Endodermal cell (in vitro differentiated cells): ENCODE results near the gene PRDM16. TPM values are rescaled to one million over a fixed set of nuclear protein-coding genes. Genes with fewer than 3 reads are reported as not detected.

ENCODE experiments used
- DNase-seq: peaks from one replicate; pipeline ENCODE4 v3.0.0-alpha.2; 2017
- H3K27ac ChIP-seq: 2 replicates; pipeline ENCODE4 v1.5.1; 2013; ENCODE audit warnings: mild to moderate bottlenecking, low read depth, low read length, moderate library complexity
- H3K27me3 ChIP-seq: 2 replicates; pipeline ENCODE4 v1.6.1; 2013; ENCODE audit warnings: mild to moderate bottlenecking, low read length, moderate library complexity; ENCODE audit not compliant: insufficient read depth, control insufficient read depth, poor library complexity, severe bottlenecking
- H3K36me3 ChIP-seq: 2 replicates; pipeline ENCODE4 v1.7.0; 2013; ENCODE audit warnings: mild to moderate bottlenecking, low read length, moderate library complexity; ENCODE audit not compliant: control insufficient read depth, insufficient read depth
- H3K4me1 ChIP-seq: one replicate; pipeline ENCODE4 v1.7.0; 2013; ENCODE audit warnings: low read length; ENCODE audit not compliant: control insufficient read depth, insufficient read depth
- H3K4me3 ChIP-seq: 2 replicates; pipeline ENCODE4 v1.5.1; 2013; ENCODE audit warnings: mild to moderate bottlenecking, low read length, moderate library complexity
- H3K9ac ChIP-seq: 2 replicates; pipeline ENCODE4 v1.6.1; 2013; ENCODE audit warnings: mild to moderate bottlenecking, low read length, moderate library complexity; ENCODE audit not compliant: poor library complexity, severe bottlenecking; ENCODE audit errors: extremely low read depth
- H3K9me3 ChIP-seq: 2 replicates; pipeline ENCODE4 v1.6.1; 2013; ENCODE audit warnings: mild to moderate bottlenecking, low read length, moderate library complexity; ENCODE audit not compliant: control insufficient read depth
- H3K27ac Mint-ChIP-seq: 2 replicates; pipeline ENCODE4 v1.8.0; 2020; ENCODE audit warnings: mixed read lengths
- H3K27me3 Mint-ChIP-seq: 2 replicates; pipeline ENCODE4 v1.8.0; 2021; ENCODE audit warnings: mild to moderate bottlenecking, mixed read lengths; ENCODE audit not compliant: insufficient read depth
- H3K36me3 Mint-ChIP-seq: 2 replicates; pipeline ENCODE4 v1.8.0; 2020; ENCODE audit warnings: low read depth, mixed read lengths
- H3K4me1 Mint-ChIP-seq: 2 replicates; pipeline ENCODE4 v1.8.0; 2020; ENCODE audit warnings: mixed read lengths
- H3K4me3 Mint-ChIP-seq: 2 replicates; pipeline ENCODE4 v1.8.0; 2020; ENCODE audit warnings: mild to moderate bottlenecking, moderate library complexity, mixed read lengths
- H3K9me3 Mint-ChIP-seq: 2 replicates; pipeline ENCODE4 v1.8.0; 2020; ENCODE audit warnings: mild to moderate bottlenecking, mixed read lengths
- WGBS, 2 experiments: methylation state at CpG; one replicate each; pipeline versions ENCODE4 v1.1.5 to v1.1.7; 2013; ENCODE audit warnings: missing lambda C conversion rate in 2 of 2, mixed read lengths in 1 of 2; ENCODE audit not compliant: insufficient coverage in 1 of 2, insufficient read length in 1 of 2; 5-methylcytosine and 5-hydroxymethylcytosine counted together
- total RNA-seq, 2 donors: library from RNA; stranded (reverse); fragmentation: NEBNext Ultra II Directional in 1 of 2; extraction: Animal tissue kit (Norgen Biotek cat#: 25700) in 1 of 2; gene quantifications; 2 replicates in 1 of 2; 3 replicates in 1 of 2; pipeline ENCODE4 v1.2.1, GENCODE V29; 2021
- TF ChIP-seq, protein P1 (sequence below): fragments of 200-600 bp; sonication (generic); conservative IDR thresholded peaks from 2 replicates; pipeline ENCODE4 v1.5.0; 2021; ENCODE audit warnings: antibody characterized with exemption, mild to moderate bottlenecking

The PRDM16 gene
- total RNA-seq, 2 donors from 2014 or later, result 2.1 to 4.0 TPM

DNA sequence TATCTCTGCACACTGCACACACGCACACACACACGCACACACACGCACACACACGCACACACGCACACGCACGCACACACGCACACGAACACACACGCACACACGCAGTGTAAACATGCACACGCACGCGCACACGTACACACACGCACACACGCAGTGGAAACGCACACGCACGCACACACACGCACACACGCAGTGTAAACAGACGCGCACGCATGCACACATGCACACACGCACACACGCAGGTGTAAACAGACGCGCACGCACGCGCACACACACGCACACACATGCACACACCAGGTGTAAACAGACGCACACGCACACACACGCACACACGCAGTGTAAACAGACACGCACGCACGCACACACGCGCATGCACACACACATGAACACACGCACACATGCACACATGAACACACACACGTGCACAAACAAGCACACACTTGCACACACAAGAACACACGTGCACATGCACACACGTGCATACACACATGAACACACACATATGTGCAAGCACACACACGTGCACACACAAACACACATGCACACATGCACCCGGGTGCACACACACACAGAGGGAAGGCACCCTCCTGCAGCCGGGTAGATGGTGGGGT, 45.2 kb downstream of the PRDM16 start:
- no peaks in the 10 kb centered on the region for H3K27me3 ChIP-seq
- H3K27ac Mint-ChIP-seq, result no peak overlapping the region
- TF ChIP-seq, protein P1, sequence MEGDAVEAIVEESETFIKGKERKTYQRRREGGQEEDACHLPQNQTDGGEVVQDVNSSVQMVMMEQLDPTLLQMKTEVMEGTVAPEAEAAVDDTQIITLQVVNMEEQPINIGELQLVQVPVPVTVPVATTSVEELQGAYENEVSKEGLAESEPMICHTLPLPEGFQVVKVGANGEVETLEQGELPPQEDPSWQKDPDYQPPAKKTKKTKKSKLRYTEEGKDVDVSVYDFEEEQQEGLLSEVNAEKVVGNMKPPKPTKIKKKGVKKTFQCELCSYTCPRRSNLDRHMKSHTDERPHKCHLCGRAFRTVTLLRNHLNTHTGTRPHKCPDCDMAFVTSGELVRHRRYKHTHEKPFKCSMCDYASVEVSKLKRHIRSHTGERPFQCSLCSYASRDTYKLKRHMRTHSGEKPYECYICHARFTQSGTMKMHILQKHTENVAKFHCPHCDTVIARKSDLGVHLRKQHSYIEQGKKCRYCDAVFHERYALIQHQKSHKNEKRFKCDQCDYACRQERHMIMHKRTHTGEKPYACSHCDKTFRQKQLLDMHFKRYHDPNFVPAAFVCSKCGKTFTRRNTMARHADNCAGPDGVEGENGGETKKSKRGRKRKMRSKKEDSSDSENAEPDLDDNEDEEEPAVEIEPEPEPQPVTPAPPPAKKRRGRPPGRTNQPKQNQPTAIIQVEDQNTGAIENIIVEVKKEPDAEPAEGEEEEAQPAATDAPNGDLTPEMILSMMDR, result no peak
- peaks cover under 1% of the 10 kb centered on the region for H3K4me1 Mint-ChIP-seq
- H3K27ac ChIP-seq, result no peak overlapping the region
- no peak for DNase-seq
- WGBS, 2 experiments, result 89 to 94% methylated on average over 41 to 49 of the region's 49 CpGs
- peaks cover 2% of the 10 kb centered on the region for H3K9me3 Mint-ChIP-seq
- no peak overlapping the region for H3K9ac ChIP-seq
- no peaks in the 10 kb centered on the region for H3K36me3 ChIP-seq
- peaks cover 6% of the 10 kb centered on the region for H3K27me3 Mint-ChIP-seq
- H3K9me3 ChIP-seq, result no peaks in the 10 kb centered on the region
- no peak overlapping the region for H3K4me3 ChIP-seq
- H3K36me3 Mint-ChIP-seq, result no peaks in the 10 kb centered on the region
- H3K4me3 Mint-ChIP-seq, result no peak overlapping the region
- H3K4me1 ChIP-seq, result no peaks in the 10 kb centered on the region

DNA sequence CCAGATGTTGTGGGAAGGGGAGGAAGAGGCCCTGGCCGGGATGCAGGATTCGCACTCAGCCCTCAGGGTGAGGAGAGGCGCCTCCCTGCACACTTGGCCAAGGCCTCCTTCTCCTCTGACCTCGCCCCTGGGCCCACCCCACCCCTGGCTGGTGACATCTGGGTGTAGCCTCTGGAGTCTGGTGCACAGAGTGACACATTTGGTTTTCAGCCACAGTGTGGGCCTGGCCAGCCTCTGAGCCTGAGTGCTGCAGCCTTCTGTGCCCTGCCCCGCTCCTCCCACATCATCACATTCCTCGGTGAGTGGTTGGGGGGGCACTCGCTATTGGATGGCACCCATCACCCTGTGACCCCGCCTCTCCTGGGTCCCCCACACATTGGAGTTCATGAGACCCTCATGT, 45.8 kb downstream of the PRDM16 start:
- Histone ChIP-seq H3K27ac (no peak overlapping the region), H3K4me1 (peaks cover 4% of the 10 kb centered on the region), H3K27me3 (no peaks in the 10 kb centered on the region), H3K9ac (no peak overlapping the region), H3K36me3 (no peaks in the 10 kb centered on the region), H3K4me3 (no peak overlapping the region), H3K9me3 (no peaks in the 10 kb centered on the region)
- no peak for DNase-seq
- TF ChIP-seq, protein P1, result no peak
- 94 to 95% methylated on average over 3 to 8 of the region's 8 CpGs for WGBS, 2 experiments
- peaks cover 7% of the 10 kb centered on the region for H3K4me1 Mint-ChIP-seq
- no peak overlapping the region for H3K4me3 Mint-ChIP-seq
- no peak overlapping the region for H3K27ac Mint-ChIP-seq
- no peaks in the 10 kb centered on the region for H3K9me3 Mint-ChIP-seq
- peaks cover 2% of the 10 kb centered on the region for H3K27me3 Mint-ChIP-seq
- no peaks in the 10 kb centered on the region for H3K36me3 Mint-ChIP-seq

DNA sequence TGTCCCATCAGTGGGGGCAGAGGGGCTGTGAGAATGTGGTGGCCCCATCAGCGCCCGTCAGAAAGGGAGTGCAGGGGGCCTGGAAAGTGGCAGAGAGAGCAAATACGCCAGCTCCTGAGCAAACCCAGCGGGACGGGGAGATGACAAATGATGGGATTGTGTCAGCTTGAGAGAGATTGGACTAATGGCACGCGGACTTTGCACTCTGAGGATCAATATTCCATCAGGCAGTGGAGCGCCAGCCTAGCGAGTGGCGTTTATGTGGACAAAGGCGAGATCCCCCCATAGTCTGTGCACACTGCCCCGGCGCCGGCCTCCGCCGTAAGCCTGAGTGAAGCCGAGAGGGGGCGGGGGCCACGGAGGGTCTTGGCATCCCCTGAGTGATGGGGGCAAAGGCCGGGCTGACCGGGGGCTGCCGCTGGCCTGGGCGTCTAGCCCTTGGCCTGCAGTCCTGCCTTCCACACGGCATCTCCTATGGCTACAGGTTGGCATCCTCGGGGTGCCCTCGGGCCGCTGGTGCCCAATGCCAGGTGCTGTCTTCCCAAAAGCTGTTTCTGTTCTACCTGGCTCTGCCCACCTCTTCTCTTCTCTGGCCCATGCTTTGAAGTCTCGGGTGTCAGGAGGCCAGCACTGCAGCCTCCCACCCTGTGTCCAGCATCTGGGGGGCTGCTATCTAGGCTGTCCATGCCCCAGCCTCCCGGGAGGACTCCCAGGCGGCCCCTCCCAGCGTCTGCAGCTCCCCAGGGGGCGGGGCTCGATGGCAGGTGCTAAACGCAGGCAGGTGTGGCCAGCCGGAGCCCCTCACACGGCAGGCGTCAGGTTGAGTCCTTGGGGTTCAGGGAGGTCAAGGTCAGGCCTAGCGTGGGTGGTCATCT, 46.5 kb downstream of the PRDM16 start:
- Mint-ChIP-seq H3K4me3 (no peak overlapping the region), H3K9me3 (no peaks in the 10 kb centered on the region), H3K27ac (no peak overlapping the region), H3K4me1 (peaks cover 11% of the 10 kb centered on the region), H3K27me3 (peaks cover 2% of the 10 kb centered on the region), H3K36me3 (no peaks in the 10 kb centered on the region)
- Histone ChIP-seq H3K9ac (no peak overlapping the region), H3K9me3 (no peaks in the 10 kb centered on the region), H3K36me3 (no peaks in the 10 kb centered on the region), H3K27ac (no peak overlapping the region), H3K4me1 (peaks cover 7% of the 10 kb centered on the region), H3K4me3 (no peak overlapping the region), H3K27me3 (no peaks in the 10 kb centered on the region)
- WGBS, 2 experiments, result 92 to 95% methylated on average over 24 to 38 of the region's 38 CpGs
- DNase-seq, result no peak
- TF ChIP-seq, protein P1, result no peak
